GM12878 (cell line): Measurements from ENCODE around the gene IRF2BP1. TPM values are rescaled to one million over a fixed set of nuclear protein-coding genes. Genes with fewer than 3 reads are reported as not detected.

ENCODE experiments used
- ATAC-seq: fragments of 200-7000 bp; cut with Tn5 transposase; 3 replicates; pipeline ENCODE4 v1.9.1; 2020; ENCODE audit warnings: mild to moderate bottlenecking, moderate library complexity
- BruUV-seq: library from RNA; stranded (reverse); fragments of 400-500 nt; replicated peaks from 2 replicates; lab custom pipeline; 2021; lab: Mats Ljungman, UMichigan
- CTCF ChIA-PET: fragments of 300-600 bp; sonication (Branson Sonifier 250); formaldehyde crosslinking; extraction: SDS; loops from one replicate; lab custom pipeline; 2021; ENCODE audit warnings: inconsistent platforms; lab: Yijun Ruan, JAX
- POLR2A ChIA-PET: fragments of 350-600 bp; formaldehyde crosslinking; extraction: SDS; loops from one replicate; lab custom pipeline; 2021; ENCODE audit warnings: inconsistent platforms; lab: Charles Lee
- RAD21 ChIA-PET: fragments of 300-600 bp; sonication (Branson Sonifier 250); formaldehyde crosslinking; loops from one replicate; lab custom pipeline; 2023; ENCODE audit warnings: antibody characterized with exemption; ENCODE audit not compliant: unreplicated experiment; lab: Charles Lee
- SMC1A ChIA-PET: fragments of 300-600 bp; sonication (Branson Sonifier 250); formaldehyde crosslinking; loops from one replicate; lab custom pipeline; 2023; ENCODE audit not compliant: unreplicated experiment, uncharacterized antibody; lab: Charles Lee
- DNase-seq: peaks from one replicate; pipeline ENCODE4 v3.0.0-alpha.2; 2011; ENCODE audit warnings: low read depth, low spot score
- FAIRE-seq: peaks from 3 replicates; lab custom pipeline; 2011; peaks lifted over from hg19 to GRCh38; lab: Jason Lieb, UNC
- H2AFZ ChIP-seq: 2 replicates; pipeline ENCODE4 v1.6.0; 2011; ENCODE audit warnings: low read depth, low read length, control low read depth; ENCODE audit not compliant: control insufficient read depth
- H3K27ac ChIP-seq: 2 replicates; pipeline ENCODE4 v1.5.1; 2011; ENCODE audit warnings: control low read depth; ENCODE audit not compliant: control insufficient read depth, insufficient read depth
- H3K27me3 ChIP-seq, 2 experiments: replicated peaks in 1 of 2; 2 replicates each; pipeline versions ENCODE4 v1.6.0 to v1.6.1; 2011; ENCODE audit warnings: low read length in 1 of 2; ENCODE audit not compliant: control insufficient read depth in 2 of 2, insufficient read depth in 2 of 2
- H3K36me3 ChIP-seq, 2 experiments: 2 replicates each; pipeline ENCODE4 v1.5.1; 2011; ENCODE audit warnings: low read length in 1 of 2; ENCODE audit not compliant: control insufficient read depth in 2 of 2, insufficient read depth in 2 of 2
- H3K4me1 ChIP-seq: 2 replicates; pipeline ENCODE4 v1.6.1; 2011; ENCODE audit warnings: mild to moderate bottlenecking, low read length, moderate library complexity, mixed read lengths; ENCODE audit not compliant: control insufficient read depth, insufficient read depth
- H3K4me2 ChIP-seq: 2 replicates; pipeline ENCODE4 v1.6.0; 2011; ENCODE audit warnings: control low read depth; ENCODE audit not compliant: control insufficient read depth, insufficient read depth
- H3K4me3 ChIP-seq: fragments of 200-600 bp; sonication (generic); 2 replicates; pipeline ENCODE4 v1.5.1; 2016
- H3K79me2 ChIP-seq: 2 replicates; pipeline ENCODE4 v1.6.0; 2011; ENCODE audit warnings: low read length; ENCODE audit not compliant: control insufficient read depth, insufficient read depth
- H3K9ac ChIP-seq: 2 replicates; pipeline ENCODE4 v1.8.0; 2011; ENCODE audit warnings: low read length, control low read depth, mixed read lengths; ENCODE audit not compliant: control insufficient read depth, insufficient read depth
- H3K9me3 ChIP-seq: replicated peaks from 3 replicates; pipeline ENCODE4 v1.5.1; 2011; ENCODE audit warnings: mild to moderate bottlenecking, low read length; ENCODE audit not compliant: control insufficient read depth, insufficient read depth
- H4K20me1 ChIP-seq: 2 replicates; pipeline ENCODE4 v1.6.0; 2011; ENCODE audit not compliant: control insufficient read depth, insufficient read depth
- BHLHE40 ChIP-seq, 2 experiments: fragments of 450-650 bp in 1 of 2; IDR thresholded peaks; 2 replicates each; pipeline ENCODE4 v1.6.1; 2011 to 2017; ENCODE audit warnings: low read depth in 2 of 2, borderline replicate concordance in 1 of 2, improper control_type of control experiment in 1 of 2, low read length in 1 of 2, mild to moderate bottlenecking in 1 of 2
- CBX5 ChIP-seq: sonication (generic); IDR thresholded peaks from 2 replicates; pipeline ENCODE4 v1.6.1; 2016; ENCODE audit warnings: low read depth, moderate library complexity, mild to moderate bottlenecking, inconsistent platforms
- CEBPB ChIP-seq, 2 experiments: fragments of 150-350 bp in 1 of 2; IDR thresholded peaks; 2 replicates each; pipeline ENCODE4 v1.6.1; 2012 to 2014; ENCODE audit warnings: low read depth in 2 of 2, low read length in 2 of 2, borderline replicate concordance in 1 of 2, inconsistent platforms in 1 of 2
- CREM ChIP-seq: IDR thresholded peaks from 2 replicates; pipeline ENCODE4 v1.6.1; 2014; ENCODE audit warnings: antibody characterized with exemption, low read depth
- KLF5 ChIP-seq: fragments of 450-650 bp; IDR thresholded peaks from 2 replicates; pipeline ENCODE4 v1.6.1; 2014; ENCODE audit warnings: mild to moderate bottlenecking; ENCODE audit not compliant: partially characterized antibody
- SIN3A ChIP-seq: IDR thresholded peaks from 2 replicates; pipeline ENCODE4 v1.6.1; 2012; ENCODE audit warnings: low read depth, low read length, improper control_type of control experiment
- SMAD1 ChIP-seq: fragments of 450-650 bp; IDR thresholded peaks from 2 replicates; pipeline ENCODE4 v1.6.1; 2018; ENCODE audit warnings: mild to moderate bottlenecking, low read depth; ENCODE audit not compliant: partially characterized antibody
- SMAD5 ChIP-seq: IDR thresholded peaks from 2 replicates; pipeline ENCODE4 v1.6.1; 2016; ENCODE audit warnings: antibody characterized with exemption, low read depth
- SREBF1 ChIP-seq: IDR thresholded peaks from 2 replicates; pipeline ENCODE4 v1.6.1; 2012; ENCODE audit warnings: mild to moderate bottlenecking, low read length
- ZNF207 ChIP-seq: fragments of 450-650 bp; IDR thresholded peaks from 2 replicates; pipeline ENCODE4 v1.6.1; 2014; ENCODE audit warnings: antibody characterized with exemption, mild to moderate bottlenecking, borderline replicate concordance
- ZNF384 ChIP-seq: IDR thresholded peaks from 2 replicates; pipeline ENCODE4 v1.6.1; 2012; ENCODE audit warnings: low read depth, mild to moderate bottlenecking, low read length, improper control_type of control experiment, borderline replicate concordance
- ZZZ3 ChIP-seq: IDR thresholded peaks from 2 replicates; pipeline ENCODE4 v1.6.1; 2011; ENCODE audit warnings: low read depth; ENCODE audit not compliant: control insufficient read depth, insufficient read length
- WGBS: methylation state at CpG from one replicate; pipeline ENCODE4 v1.1.6; 2016; ENCODE audit warnings: low lambda C conversion rate; ENCODE audit not compliant: insufficient replicate concordance, insufficient coverage; ENCODE audit errors: missing lambda C conversion rate; 5-methylcytosine and 5-hydroxymethylcytosine counted together
- in situ Hi-C: fragments of 300-500 bp; cut with MboI; formaldehyde crosslinking; loops from 9 replicates; pipeline ENCODE4 v1.14.3; 2018; ENCODE audit warnings: mixed read lengths
- intact Hi-C: fragments of 100-400 bp; cut with micrococcal nuclease; formaldehyde crosslinking; loops from one replicate; pipeline ENCODE4 v1.14.2; 2022; ENCODE audit not compliant: unreplicated experiment
- polyA plus RNA-seq, 11 experiments: library from polyadenylated mRNA; depleted of rRNA in 4 of 11; unstranded in 6 of 11; stranded (reverse) in 5 of 11; fragments of >200 nt; fragmentation: Nextera tagmentation in 4 of 11; fragmentation: Illumina TruSeq in 1 of 11; extraction: Ambion mirVana in 4 of 11; extraction: Trizol in 1 of 11; gene quantifications; 1 replicate in 1 of 11; 2 replicates in 10 of 11; pipeline versions ENCODE4 v1.2.1 to v1.2.3, GENCODE V29; 2011 to 2016; ENCODE audit warnings: inconsistent platforms in 2 of 11, missing spikeins in 2 of 11, low read depth in 1 of 11
- total RNA-seq, 4 experiments: library from RNA; depleted of rRNA in 3 of 4; stranded (reverse); fragments of >200 nt in 3 of 4; fragmentation: Illumina TruSeq in 1 of 4; extraction: Trizol in 1 of 4; gene quantifications; 2 replicates each; pipeline versions ENCODE4 v1.2.1 to v1.2.3, GENCODE V29; 2013 to 2021
- TF ChIP-seq, protein P1 (sequence below): IDR thresholded peaks from 2 replicates; pipeline ENCODE4 v1.6.1; 2012; ENCODE audit warnings: improper control_type of control experiment, low read depth, low read length; ENCODE audit not compliant: insufficient replicate concordance
- TF ChIP-seq, protein P2 (sequence below): IDR thresholded peaks from 2 replicates; pipeline ENCODE4 v1.6.1; 2011; ENCODE audit warnings: low read depth, mild to moderate bottlenecking, low read length, moderate library complexity, borderline replicate concordance; ENCODE audit errors: extremely low read depth

The IRF2BP1 gene
- total and polyA plus RNA-seq, 10 of the 15 experiments (the other 5 are each of a cell fraction or from before 2014, with no cell fraction given), result 0.31 to 24.4 (median 4.4) TPM

DNA sequence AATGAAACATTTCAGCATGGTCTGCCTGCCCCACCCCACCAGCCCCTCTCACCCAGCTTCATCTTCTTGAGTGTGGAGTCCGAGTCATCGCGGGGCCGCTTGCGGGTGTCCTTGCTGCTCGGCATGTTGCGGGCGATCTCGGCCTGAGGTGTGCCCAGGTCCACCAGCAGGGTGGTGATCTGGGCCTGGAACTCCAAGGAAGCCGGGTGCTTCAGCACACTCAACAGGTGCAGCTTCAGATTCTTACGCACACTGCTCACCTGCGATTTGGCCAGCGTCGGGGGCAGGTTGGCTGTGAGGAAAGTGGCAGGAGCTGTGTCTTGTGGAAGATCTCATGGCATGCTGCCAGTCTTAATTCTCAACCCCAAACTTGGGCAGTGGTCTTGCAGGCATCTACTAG is 43.7 kb downstream of the IRF2BP1 start:
- no peak for FAIRE-seq
- Histone ChIP-seq H3K36me3 (peaks cover 22 to 31% of the 10 kb centered on the region in 2 experiments), H2AFZ (no peak overlapping the region), H3K79me2 (no peaks in the 10 kb centered on the region), H4K20me1 (no peaks in the 10 kb centered on the region), H3K9ac (no peak overlapping the region), H3K4me1 (no peaks in the 10 kb centered on the region), H3K4me2 (no peak overlapping the region), H3K4me3 (no peak overlapping the region), H3K27ac (no peak overlapping the region), H3K9me3 (no peaks in the 10 kb centered on the region; the same call in 2 of the 3 replicates), H3K27me3 (no peaks in the 10 kb centered on the region)
- DNase-seq, result no peak
- in situ Hi-C loops (no loop called here), intact Hi-C loops (no loop called here)
- SMC1A ChIA-PET, result no interaction called here
- no peak for TF ChIP-seq KLF5
- TF ChIP-seq, protein P1, sequence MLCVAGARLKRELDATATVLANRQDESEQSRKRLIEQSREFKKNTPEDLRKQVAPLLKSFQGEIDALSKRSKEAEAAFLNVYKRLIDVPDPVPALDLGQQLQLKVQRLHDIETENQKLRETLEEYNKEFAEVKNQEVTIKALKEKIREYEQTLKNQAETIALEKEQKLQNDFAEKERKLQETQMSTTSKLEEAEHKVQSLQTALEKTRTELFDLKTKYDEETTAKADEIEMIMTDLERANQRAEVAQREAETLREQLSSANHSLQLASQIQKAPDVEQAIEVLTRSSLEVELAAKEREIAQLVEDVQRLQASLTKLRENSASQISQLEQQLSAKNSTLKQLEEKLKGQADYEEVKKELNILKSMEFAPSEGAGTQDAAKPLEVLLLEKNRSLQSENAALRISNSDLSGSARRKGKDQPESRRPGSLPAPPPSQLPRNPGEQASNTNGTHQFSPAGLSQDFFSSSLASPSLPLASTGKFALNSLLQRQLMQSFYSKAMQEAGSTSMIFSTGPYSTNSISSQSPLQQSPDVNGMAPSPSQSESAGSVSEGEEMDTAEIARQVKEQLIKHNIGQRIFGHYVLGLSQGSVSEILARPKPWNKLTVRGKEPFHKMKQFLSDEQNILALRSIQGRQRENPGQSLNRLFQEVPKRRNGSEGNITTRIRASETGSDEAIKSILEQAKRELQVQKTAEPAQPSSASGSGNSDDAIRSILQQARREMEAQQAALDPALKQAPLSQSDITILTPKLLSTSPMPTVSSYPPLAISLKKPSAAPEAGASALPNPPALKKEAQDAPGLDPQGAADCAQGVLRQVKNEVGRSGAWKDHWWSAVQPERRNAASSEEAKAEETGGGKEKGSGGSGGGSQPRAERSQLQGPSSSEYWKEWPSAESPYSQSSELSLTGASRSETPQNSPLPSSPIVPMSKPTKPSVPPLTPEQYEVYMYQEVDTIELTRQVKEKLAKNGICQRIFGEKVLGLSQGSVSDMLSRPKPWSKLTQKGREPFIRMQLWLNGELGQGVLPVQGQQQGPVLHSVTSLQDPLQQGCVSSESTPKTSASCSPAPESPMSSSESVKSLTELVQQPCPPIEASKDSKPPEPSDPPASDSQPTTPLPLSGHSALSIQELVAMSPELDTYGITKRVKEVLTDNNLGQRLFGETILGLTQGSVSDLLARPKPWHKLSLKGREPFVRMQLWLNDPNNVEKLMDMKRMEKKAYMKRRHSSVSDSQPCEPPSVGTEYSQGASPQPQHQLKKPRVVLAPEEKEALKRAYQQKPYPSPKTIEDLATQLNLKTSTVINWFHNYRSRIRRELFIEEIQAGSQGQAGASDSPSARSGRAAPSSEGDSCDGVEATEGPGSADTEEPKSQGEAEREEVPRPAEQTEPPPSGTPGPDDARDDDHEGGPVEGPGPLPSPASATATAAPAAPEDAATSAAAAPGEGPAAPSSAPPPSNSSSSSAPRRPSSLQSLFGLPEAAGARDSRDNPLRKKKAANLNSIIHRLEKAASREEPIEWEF, result no peak
- TF ChIP-seq CBX5, result no peak
- TF ChIP-seq SIN3A, result no peak
- no peak for TF ChIP-seq SREBF1
- TF ChIP-seq BHLHE40 (IDR thresholded peaks at IDR 0.05; ENCODE audit: borderline replicate concordance in 1 of 2, low read depth in 2 of 2, low read length in 1 of 2), result no peak
- TF ChIP-seq ZZZ3, result no peak
- no peak for TF ChIP-seq SMAD1
- TF ChIP-seq, protein P2, sequence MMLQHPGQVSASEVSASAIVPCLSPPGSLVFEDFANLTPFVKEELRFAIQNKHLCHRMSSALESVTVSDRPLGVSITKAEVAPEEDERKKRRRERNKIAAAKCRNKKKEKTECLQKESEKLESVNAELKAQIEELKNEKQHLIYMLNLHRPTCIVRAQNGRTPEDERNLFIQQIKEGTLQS, result no peak
- TF ChIP-seq SMAD5, result no peak
- no peak for TF ChIP-seq CREM
- TF ChIP-seq CEBPB (IDR thresholded peaks at IDR 0.05; ENCODE audit: borderline replicate concordance in 1 of 2, low read depth in 2 of 2, low read length in 2 of 2), result no peak
- no peak for TF ChIP-seq ZNF384
- TF ChIP-seq ZNF207, result no peak
- RAD21 ChIA-PET, result no interaction called here
- no peak for ATAC-seq
- POLR2A ChIA-PET, result no interaction called here
- no TSS peak for BruUV-seq
- 99% methylated on average over 14 of the region's 14 CpGs for WGBS
- CTCF ChIA-PET, result no interaction called here
